ENCODE data around the gene RHOT2.
A peak's percentile ranks its signal among the peaks of the same experiment; 100 is the strongest.

The RHOT2 gene

DNA sequence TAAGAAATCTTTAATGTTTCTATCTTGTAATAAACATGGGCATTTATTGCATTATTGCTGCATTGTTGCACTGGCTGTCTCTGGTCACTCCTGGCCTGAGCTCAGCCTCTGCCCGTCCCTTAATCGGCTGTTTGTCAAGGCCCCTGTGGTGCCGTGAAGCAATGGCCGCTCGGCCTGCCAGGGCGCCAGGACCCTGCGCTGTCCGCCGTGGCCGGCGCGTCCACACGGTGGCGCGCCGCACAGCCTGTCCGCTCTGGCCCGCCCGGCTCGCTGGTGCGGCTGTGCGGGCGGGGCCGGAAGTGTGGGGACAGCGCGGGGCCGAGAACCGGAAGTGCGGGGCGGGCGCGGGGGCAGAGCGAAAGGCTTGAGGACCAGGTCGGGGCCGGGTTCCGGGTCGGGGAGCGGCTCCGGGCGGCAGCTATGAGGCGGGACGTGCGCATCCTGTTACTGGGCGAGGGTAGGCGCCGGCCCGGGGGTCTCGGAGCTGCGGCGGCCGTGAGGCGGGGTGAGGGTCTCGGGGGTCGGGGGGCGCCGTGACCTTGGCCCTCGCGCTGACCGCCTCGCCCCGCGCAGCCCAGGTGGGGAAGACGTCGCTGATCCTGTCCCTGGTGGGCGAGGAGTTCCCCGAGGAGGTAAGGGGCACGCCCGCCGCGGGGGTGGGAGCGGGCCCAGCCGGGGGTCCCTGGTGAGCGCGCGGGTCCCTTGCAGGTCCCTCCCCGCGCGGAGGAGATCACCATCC is at the start of gene RHOT2:
Gene RHOT2 (plus strand): TSS at position 353 of the 739 bp plus-strand sequence. CDS start 68 bp downstream, at position 421.
- DNase-seq (ENCODE audit: low spot score): peak; percentile 95

- no peak for DNase-seq (ENCODE audit: low spot score)
Measured at GRCh38 chr16:619476-620100, 48.3 kb upstream of the RHOT2 start.

- DNase-seq (ENCODE audit: low spot score): no peak
Measured at GRCh38 chr16:620700-621525, 47.0 kb upstream of the RHOT2 start.

GRCh38 chr16:621526-622105 is 46.3 kb upstream of the RHOT2 start:
- DNase-seq (ENCODE audit: low spot score): no peak

- no peak for DNase-seq (ENCODE audit: low spot score)
Measured at GRCh38 chr16:622920-623280, 45.0 kb upstream of the RHOT2 start.

GRCh38 chr16:624526-625070 is 43.3 kb upstream of the RHOT2 start:
- DNase-seq (ENCODE audit: low spot score): no peak

DNA sequence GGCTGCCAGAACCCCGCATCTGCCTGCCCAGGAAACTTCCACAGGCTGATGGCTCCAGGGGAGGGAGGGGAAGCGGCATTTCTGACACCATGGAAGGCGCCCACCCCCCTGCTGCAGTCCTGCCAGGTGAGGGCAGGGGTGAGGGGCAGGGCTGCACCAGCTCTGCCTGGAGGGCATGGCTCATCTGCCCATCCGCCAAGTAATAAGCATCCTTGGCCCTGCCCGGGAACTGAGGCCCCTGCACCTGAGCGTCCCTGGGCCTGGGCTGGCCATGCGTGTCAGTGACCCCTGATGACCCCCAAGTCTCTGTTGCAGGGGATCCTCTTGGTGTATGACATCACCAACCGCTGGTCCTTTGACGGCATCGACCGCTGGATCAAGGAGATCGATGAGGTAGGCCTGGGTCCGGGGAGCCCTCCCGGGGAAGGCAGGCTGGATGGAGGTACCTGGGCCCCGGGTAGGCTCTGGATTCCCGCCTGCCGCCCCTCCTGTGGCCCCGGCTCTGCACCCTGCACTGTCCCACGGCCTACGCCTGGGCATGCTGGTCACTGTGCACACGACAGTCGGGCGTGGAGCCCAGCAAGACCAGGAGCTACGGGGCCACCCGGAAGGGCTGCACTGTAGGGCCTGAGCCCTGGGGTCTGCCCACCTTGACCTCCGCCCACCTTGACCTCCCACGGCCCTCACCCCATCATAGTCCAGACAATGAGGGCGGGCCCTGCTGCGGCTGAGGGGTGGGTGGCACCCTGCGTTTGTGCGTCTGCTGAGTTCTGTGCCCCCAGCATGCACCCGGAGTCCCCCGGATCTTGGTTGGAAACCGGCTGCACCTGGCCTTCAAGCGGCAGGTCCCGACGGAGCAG is 42.6 kb upstream of the RHOT2 start:
- no peak for DNase-seq (ENCODE audit: low spot score)

DNA sequence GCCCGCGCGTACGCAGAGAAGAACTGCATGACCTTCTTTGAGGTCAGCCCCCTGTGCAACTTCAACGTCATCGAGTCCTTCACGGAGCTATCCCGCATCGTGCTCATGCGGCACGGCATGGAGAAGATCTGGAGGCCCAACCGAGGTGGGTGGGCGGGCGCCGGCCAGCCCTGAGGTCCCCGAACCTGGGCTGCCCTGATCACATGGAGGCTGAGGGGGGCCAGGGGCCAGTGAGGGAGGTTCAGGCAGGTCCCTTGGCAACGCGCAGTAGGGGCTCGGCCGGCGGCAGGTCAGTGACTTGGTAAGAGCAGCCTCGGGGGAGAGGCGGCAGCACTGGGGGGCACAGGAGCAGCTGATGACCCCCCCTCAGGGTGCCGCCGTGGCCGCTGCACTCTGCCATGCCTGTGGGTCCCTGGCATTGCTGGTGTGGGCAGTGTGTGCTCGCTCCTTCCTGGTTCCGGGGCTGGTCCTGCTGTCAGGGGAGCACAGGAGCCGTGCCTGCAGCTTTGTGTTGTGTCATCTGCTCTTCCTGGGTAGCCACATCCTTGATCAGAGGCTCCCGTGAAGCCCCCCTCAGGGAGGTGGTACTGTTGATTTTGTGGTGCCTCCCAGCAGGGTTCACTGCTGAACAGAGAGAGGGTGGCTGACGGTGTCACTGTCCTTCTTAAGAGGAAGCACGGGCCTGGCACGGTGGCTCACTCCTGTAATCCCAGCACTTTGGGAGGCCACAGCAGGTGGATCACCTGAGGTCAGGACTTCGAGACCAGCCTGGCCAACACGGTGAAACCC is 41.8 kb upstream of the RHOT2 start:
- DNase-seq (ENCODE audit: low spot score): no peak

GRCh38 chr16:626787-627453 is 41.0 kb upstream of the RHOT2 start:
- DNase-seq (ENCODE audit: low spot score): no peak

DNA sequence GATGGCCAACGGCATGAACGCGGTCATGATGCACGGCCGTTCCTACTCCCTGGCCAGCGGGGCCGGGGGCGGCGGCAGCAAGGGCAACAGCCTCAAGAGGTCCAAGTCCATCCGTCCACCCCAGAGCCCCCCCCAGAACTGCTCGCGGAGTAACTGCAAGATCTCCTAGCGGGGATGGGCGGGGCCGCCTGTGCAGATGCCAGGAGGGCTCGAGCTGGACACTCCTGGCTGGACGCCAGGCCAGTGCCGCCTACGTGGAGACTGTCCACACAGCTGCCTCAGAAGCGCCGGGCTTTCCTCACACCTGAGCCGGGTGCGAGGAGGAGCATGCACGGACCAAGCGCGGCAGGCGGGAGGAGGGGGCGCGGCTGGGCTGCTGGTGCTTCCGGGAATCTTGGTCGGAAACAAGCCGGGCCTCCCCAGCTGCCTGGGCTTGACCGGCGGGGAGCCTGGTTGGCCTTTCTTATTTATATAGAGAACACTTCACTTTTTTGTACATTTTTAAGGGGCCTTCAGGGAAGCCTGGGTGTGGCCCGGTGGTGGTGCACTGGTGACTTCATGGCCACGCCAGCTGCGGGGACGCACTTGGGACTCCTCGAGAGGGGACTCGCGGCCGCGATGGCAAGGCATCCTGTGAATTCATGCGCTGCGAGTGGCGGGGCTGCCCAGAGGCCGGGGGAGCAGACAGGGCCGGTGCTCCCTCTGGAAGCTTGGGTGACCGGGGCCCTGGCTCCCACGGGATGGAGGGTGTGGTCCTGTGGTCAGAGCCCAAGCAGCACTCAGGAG is 40.3 kb upstream of the RHOT2 start:
- no peak for DNase-seq (ENCODE audit: low spot score)

- DNase-seq (ENCODE audit: low spot score): no peak
Measured at GRCh38 chr16:628321-629061, 39.4 kb upstream of the RHOT2 start.

DNA sequence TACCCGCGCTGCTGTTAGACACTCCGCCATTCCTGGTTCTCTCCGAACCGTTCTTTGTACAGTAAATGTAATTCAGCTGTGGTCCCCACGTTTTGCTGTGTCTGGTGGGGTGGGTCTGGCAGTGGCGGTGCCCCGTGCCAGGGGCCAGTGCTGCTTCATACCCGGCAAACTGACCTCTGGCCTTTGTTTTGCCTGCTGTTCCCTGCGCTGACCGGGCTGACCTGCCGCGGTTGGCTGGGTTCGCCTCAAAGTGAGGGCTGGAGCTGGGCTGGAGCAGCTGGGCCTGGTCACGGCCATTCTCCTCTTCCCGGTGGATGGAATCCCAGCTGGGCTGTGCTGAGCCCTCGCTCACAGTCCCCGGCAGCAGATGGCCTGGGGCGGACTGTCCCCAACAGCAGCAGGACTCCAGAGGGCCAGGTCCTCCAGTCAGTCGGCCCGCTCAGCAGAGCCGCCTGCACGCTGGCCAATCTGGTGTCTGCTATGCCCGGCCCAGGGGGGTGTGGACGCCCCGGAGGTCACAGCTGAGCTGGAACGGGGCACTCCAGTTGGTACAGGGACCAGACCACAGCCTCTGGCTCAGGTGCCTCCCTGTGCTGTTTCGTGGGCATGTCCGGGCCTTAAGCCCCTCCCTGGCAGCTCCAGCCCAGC is 38.6 kb upstream of the RHOT2 start:
- peak; percentile 43 for DNase-seq (ENCODE audit: low spot score)

DNA sequence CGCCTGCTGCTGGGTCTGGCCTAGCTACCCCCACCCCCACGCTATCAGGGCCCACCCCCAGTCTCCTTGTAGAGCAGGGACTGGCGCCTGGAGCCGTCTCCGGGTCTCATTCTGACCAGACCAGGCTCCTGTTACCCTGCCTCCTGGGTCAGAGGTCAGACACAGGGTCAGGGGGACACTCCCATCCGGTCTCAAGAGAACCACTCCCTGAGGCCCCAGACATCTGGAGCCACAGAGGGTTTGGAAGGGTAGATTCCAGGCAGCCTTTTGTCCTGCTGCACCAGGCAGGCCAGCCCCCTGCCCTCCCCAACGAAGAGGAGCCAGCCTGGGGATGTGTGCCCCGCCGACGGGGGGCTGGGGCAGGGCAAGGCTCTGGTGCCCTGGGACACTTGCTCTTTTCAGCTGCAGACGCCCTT is 38.1 kb upstream of the RHOT2 start:
- DNase-seq (ENCODE audit: low spot score): peak; percentile 40

DNA sequence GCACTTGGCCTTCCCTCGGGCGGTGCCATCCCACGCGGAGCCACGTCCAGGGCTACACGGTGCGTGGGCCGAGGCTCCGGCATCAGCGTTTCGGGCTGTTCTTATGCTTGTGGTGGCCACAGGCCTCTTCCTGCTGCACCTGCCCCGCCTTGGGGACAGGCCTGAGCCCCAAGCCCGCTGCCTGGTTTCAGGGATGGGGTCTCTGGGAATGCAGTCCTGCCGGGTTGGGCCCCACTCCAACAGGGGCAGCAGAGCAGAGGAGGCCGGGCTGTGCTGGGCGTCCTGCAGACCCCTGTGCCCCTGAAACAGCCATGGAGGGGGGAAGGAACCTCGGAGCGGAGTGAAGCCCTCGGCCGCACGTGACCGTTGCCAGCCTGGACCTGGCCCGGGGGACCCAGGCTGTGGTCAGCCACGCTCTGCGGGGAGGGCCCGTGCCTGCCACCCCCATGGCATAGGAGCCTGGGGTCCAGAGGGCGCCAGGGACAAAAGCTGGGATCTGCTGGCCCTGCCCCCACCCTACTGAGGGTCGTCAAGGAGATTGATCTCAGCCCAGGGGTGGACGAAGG is 37.6 kb upstream of the RHOT2 start:
- DNase-seq (ENCODE audit: low spot score): no peak

GRCh38 chr16:630815-631405 is 37.0 kb upstream of the RHOT2 start, which contains the start of gene WFIKKN1:
Gene WFIKKN1, plus strand, starts transcription at chr16:630985. Its CDS starts 269 bp downstream, at chr16:631254.
- DNase-seq (ENCODE audit: low spot score): peak; percentile 42

DNA sequence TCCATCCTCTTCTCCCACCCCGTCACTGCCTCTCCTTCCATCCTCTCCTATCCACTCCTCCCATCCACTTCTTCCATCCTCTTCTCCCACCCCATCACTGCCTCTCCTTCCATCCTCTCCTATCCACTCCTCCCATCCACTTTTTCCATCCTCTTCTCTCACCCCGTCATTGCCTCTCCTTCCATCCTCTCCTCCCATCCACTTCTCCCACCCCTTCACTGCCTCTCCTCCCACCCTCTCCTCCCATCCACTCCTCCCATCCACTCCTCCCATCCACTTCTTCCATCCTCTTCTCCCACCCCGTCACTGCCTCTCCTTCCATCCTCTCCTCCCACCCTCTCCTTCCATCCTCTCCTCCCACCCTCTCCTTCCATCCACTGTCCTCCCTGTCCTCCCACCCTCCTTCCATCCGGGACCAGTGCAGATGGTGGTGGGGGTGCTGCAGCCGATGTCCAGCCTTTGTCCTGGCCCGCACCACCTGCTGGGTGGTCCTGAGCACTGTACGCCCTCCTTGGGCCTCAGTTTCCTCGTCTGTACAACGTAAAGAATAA is 36.0 kb upstream of the RHOT2 start:
- DNase-seq (ENCODE audit: low spot score): no peak
